ES-I3 (cell line): Measurements from ENCODE around the gene LIN37.
"Not testable (repeated sequence)": the region's sequence is repeated elsewhere in the genome, so short reads cannot be mapped to it uniquely, and the experiment has no call there.

Source experiments
- H3K36me3 ChIP-seq: 2 replicates; pipeline ENCODE4 v1.6.1; 2013; ENCODE audit warnings: mild to moderate bottlenecking, low read length, control low read depth, moderate library complexity; ENCODE audit not compliant: insufficient read depth
- H3K4me1 ChIP-seq: 2 replicates; pipeline ENCODE4 v1.6.1; 2013; ENCODE audit warnings: mild to moderate bottlenecking, control low read depth, low read length; ENCODE audit not compliant: insufficient read depth
- H3K9ac ChIP-seq: 2 replicates; pipeline ENCODE4 v1.6.1; 2013; ENCODE audit warnings: low read depth, mild to moderate bottlenecking, low read length, moderate library complexity
- H3K9me3 ChIP-seq: 2 replicates; pipeline ENCODE4 v1.6.1; 2013; ENCODE audit warnings: mild to moderate bottlenecking, low read length, moderate library complexity; ENCODE audit not compliant: control insufficient read depth, insufficient read depth

LIN37 gene

GRCh38 chr19:35788205-35788960 lies 40.0 kb downstream of the LIN37 start:
- H3K9ac ChIP-seq = no peak overlapping the region
- H3K4me1 ChIP-seq = 0 out of 2 replicates have a peak, but pooled peaks cover under 1% of the 10 kb centered on the region
- H3K36me3 ChIP-seq = no peaks in the 10 kb centered on the region
- no peaks in the 10 kb centered on the region for H3K9me3 ChIP-seq

- Histone ChIP-seq H3K9ac (no peak overlapping the region), H3K9me3 (no peaks in the 10 kb centered on the region), H3K4me1 (no peaks in the 10 kb centered on the region), H3K36me3 (no peaks in the 10 kb centered on the region)
Observed at GRCh38 chr19:35789195-35789977, 41.0 kb downstream of the LIN37 start.

- no peaks in the 10 kb centered on the region for H3K4me1 ChIP-seq
- no peaks in the 10 kb centered on the region for H3K9me3 ChIP-seq
- no peak overlapping the region for H3K9ac ChIP-seq
- no peaks in the 10 kb centered on the region for H3K36me3 ChIP-seq
Observed at GRCh38 chr19:35789978-35790944, 41.9 kb downstream of the LIN37 start.

- Histone ChIP-seq H3K36me3 (no peaks in the 10 kb centered on the region), H3K9me3 (no peaks in the 10 kb centered on the region), H3K9ac (no peak overlapping the region), H3K4me1 (no peaks in the 10 kb centered on the region)
Observed at GRCh38 chr19:35790981-35791813, 42.8 kb downstream of the LIN37 start.

GRCh38 chr19:35791814-35792279 lies 43.5 kb downstream of the LIN37 start:
- H3K4me1 ChIP-seq = no peaks in the 10 kb centered on the region
- no peaks in the 10 kb centered on the region for H3K36me3 ChIP-seq
- no peaks in the 10 kb centered on the region for H3K9me3 ChIP-seq
- H3K9ac ChIP-seq = no peak overlapping the region

- no peaks in the 10 kb centered on the region for H3K9me3 ChIP-seq
- H3K4me1 ChIP-seq = no peaks in the 10 kb centered on the region
- H3K36me3 ChIP-seq = no peaks in the 10 kb centered on the region
- no peak overlapping the region for H3K9ac ChIP-seq
Observed at GRCh38 chr19:35792312-35792711, 43.9 kb downstream of the LIN37 start.

- Histone ChIP-seq H3K36me3 (no peaks in the 10 kb centered on the region), H3K9ac (no peak overlapping the region), H3K4me1 (no peaks in the 10 kb centered on the region)
Observed at GRCh38 chr19:35792888-35793287, 44.5 kb downstream of the LIN37 start.

GRCh38 chr19:35793381-35794165 lies 45.2 kb downstream of the LIN37 start:
- H3K4me1 ChIP-seq = no peaks in the 10 kb centered on the region
- H3K9me3 ChIP-seq = no peaks in the 10 kb centered on the region
- H3K9ac ChIP-seq = no peak overlapping the region
- no peaks in the 10 kb centered on the region for H3K36me3 ChIP-seq

More at GRCh38 chr19:35792888-35793287, 44.5 kb downstream of the LIN37 start:
- H3K9me3 ChIP-seq = no peaks in the 10 kb centered on the region

- H3K9me3 ChIP-seq, H3K4me1 ChIP-seq, H3K36me3 ChIP-seq, H3K9ac ChIP-seq: not testable (repeated sequence)
Observed at GRCh38 chr19:35795564-35795963, 47.2 kb downstream of the LIN37 start.

GRCh38 chr19:35796645-35797542 lies 48.5 kb downstream of the LIN37 start:
- H3K36me3 ChIP-seq = no peaks in the 10 kb centered on the region
- no peaks in the 10 kb centered on the region for H3K4me1 ChIP-seq
- no peaks in the 10 kb centered on the region for H3K9me3 ChIP-seq
- H3K9ac ChIP-seq = peak overlapping the region; percentile 27; the same call in 1 of the 2 replicates

GRCh38 chr19:35797663-35798062 lies 49.3 kb downstream of the LIN37 start:
- Histone ChIP-seq H3K9me3 (no peaks in the 10 kb centered on the region), H3K9ac (peak overlapping the region; percentile 27; the same call in 1 of the 2 replicates), H3K4me1 (no peaks in the 10 kb centered on the region), H3K36me3 (no peaks in the 10 kb centered on the region)

- H3K9me3 ChIP-seq = no peaks in the 10 kb centered on the region
- no peak overlapping the region for H3K9ac ChIP-seq
- no peaks in the 10 kb centered on the region for H3K4me1 ChIP-seq
- no peaks in the 10 kb centered on the region for H3K36me3 ChIP-seq
Observed at GRCh38 chr19:35801828-35802227, 53.5 kb downstream of the LIN37 start.
